ENCODE measurements around the gene CLDN15.
"Not testable (repeated sequence)": the region's sequence is repeated elsewhere in the genome, so short reads cannot be mapped to it uniquely, and the experiment has no call there.

CLDN15 gene

DNA sequence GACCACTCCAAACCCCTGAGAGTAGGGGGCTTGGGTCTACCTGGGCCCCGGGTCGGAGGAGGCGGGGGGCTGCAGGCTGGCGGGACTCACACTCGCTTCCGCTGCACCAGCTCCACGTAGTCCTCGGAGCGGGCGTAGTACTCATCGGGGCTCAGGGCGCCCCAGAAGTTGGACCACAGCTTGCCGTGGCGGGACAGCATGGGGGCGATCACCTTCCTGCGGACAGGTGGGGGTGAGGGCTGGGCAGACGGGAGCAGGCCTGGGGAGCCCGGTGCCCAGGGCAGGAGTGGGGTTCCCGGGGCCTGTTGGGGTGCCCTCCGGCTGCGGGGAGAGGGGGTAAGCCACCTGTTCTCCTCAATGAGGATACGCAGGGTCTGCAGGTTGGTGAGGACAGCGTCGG, 26.1 kb downstream of the CLDN15 start:
- H3K9ac ChIP-seq (ENCODE audit: low read length) = no peak overlapping the region
- H3K9me3 ChIP-seq (ENCODE audit: control insufficient read depth, low read length) = no peaks in the 10 kb centered on the region
- no peak overlapping the region for H3K4me3 ChIP-seq (ENCODE audit: low read length)
- H3K4me1 ChIP-seq (ENCODE audit: control insufficient read depth, insufficient read depth, low read length) = peaks cover 7% of the 10 kb centered on the region
- no peaks in the 10 kb centered on the region for H3K36me3 ChIP-seq (ENCODE audit: control insufficient read depth, insufficient read depth, low read length)
- H3K27me3 ChIP-seq (ENCODE audit: control insufficient read depth, insufficient read depth, low read length) = no peaks in the 10 kb centered on the region

DNA sequence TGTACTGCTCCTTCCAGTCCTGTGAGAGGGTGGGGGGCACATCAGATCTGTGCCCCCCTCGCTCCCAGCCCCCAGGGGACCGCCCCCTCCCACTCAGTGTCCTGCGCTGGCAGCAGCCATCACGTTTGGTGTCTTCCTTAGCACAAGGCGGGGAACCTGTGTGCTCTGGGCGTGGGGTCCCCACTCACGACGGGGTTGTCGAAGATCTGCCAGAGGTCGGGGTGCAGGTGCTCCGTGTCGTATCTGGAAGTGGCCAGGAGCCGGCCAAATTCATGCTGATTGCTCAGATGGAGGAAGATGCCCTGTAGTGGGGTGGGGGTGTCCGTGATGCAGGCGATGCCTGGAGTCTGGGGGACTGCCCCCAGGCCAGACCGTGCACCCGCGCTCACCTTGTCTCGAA, 27.5 kb downstream of the CLDN15 start:
- Histone ChIP-seq H3K9me3 (ENCODE audit: control insufficient read depth, low read length) (no peaks in the 10 kb centered on the region), H3K36me3 (ENCODE audit: control insufficient read depth, insufficient read depth, low read length) (no peaks in the 10 kb centered on the region), H3K4me3 (ENCODE audit: low read length) (no peak overlapping the region), H3K4me1 (ENCODE audit: control insufficient read depth, insufficient read depth, low read length) (no peaks in the 10 kb centered on the region), H3K9ac (ENCODE audit: low read length) (no peak overlapping the region), H3K27me3 (ENCODE audit: control insufficient read depth, insufficient read depth, low read length) (no peaks in the 10 kb centered on the region)

DNA sequence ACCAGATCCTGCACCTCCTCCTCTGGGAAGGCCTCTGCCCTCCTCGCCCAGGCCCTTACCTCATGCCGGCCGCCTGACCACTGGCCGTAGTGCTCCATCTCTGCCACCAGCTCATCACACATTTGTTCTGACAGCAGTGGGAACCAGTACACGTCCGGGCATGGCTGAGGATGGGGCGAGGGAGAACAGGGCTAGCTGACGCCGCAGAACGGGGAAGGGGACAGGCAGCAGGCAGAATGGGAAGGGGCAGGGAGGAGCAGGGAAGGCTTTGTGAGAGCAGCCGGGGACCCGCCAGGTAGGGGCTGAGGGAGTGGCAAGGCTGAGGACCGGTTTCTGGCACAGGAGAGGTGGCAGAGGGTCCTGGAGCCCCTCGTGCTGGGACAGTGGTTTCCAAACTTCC, 28.8 kb downstream of the CLDN15 start:
- Histone ChIP-seq H3K4me1 (ENCODE audit: control insufficient read depth, insufficient read depth, low read length) (no peaks in the 10 kb centered on the region), H3K9ac (ENCODE audit: low read length) (no peak overlapping the region), H3K36me3 (ENCODE audit: control insufficient read depth, insufficient read depth, low read length) (no peaks in the 10 kb centered on the region), H3K27me3 (ENCODE audit: control insufficient read depth, insufficient read depth, low read length) (no peaks in the 10 kb centered on the region), H3K4me3 (ENCODE audit: low read length) (no peak overlapping the region), H3K9me3 (ENCODE audit: control insufficient read depth, low read length) (no peaks in the 10 kb centered on the region)

DNA sequence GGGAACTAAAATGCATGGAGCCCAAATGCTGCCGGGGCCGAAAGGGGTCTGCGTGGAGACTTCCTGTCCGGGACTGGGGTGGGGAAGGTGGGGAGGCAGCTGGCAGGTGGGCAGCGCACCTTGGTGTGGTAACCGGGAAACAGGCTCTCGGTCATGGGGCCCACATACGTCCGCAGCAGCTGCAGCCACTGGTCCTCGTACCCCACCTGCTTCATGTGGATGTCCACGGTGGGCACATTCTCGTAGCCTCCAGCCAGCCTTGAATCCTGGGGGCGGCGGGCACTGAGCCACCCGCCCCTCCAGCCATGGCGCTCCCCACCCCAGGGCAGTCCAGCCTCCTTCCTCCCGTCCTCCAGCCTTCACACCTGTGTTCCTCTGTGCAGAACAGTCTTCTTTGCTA, 30.1 kb downstream of the CLDN15 start:
- H3K4me3 ChIP-seq (ENCODE audit: low read length) = no peak overlapping the region
- no peaks in the 10 kb centered on the region for H3K9me3 ChIP-seq (ENCODE audit: control insufficient read depth, low read length)
- no peaks in the 10 kb centered on the region for H3K4me1 ChIP-seq (ENCODE audit: control insufficient read depth, insufficient read depth, low read length)
- peaks cover 6% of the 10 kb centered on the region for H3K27me3 ChIP-seq (ENCODE audit: control insufficient read depth, insufficient read depth, low read length)
- H3K36me3 ChIP-seq (ENCODE audit: control insufficient read depth, insufficient read depth, low read length) = no peaks in the 10 kb centered on the region
- H3K9ac ChIP-seq (ENCODE audit: low read length) = no peak overlapping the region

DNA sequence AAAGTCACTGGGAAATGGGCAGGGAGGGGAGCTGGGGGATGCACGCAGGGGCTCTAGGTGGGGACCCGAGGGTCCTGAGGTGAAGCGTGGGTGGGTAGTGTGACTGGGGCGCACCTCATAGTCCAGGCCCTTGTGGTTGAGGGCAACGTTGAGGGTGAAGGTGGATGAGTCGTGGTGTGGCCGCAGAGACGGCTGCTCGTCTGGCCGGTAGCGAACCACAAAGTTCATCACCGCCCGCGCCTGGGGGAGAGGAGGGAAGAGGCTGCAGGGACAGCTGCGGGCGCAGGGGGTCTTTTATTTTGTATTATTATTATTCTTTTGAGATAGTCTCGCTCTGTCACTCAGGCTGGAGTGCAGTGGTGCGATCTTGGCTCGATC, 30.9 kb downstream of the CLDN15 start:
- peaks cover 4% of the 10 kb centered on the region for H3K4me1 ChIP-seq (ENCODE audit: control insufficient read depth, insufficient read depth, low read length)
- H3K27me3 ChIP-seq (ENCODE audit: control insufficient read depth, insufficient read depth, low read length) = peaks cover 14% of the 10 kb centered on the region
- H3K4me3 ChIP-seq (ENCODE audit: low read length) = no peak overlapping the region
- no peak overlapping the region for H3K9ac ChIP-seq (ENCODE audit: low read length)
- no peaks in the 10 kb centered on the region for H3K9me3 ChIP-seq (ENCODE audit: control insufficient read depth, low read length)
- no peaks in the 10 kb centered on the region for H3K36me3 ChIP-seq (ENCODE audit: control insufficient read depth, insufficient read depth, low read length)

DNA sequence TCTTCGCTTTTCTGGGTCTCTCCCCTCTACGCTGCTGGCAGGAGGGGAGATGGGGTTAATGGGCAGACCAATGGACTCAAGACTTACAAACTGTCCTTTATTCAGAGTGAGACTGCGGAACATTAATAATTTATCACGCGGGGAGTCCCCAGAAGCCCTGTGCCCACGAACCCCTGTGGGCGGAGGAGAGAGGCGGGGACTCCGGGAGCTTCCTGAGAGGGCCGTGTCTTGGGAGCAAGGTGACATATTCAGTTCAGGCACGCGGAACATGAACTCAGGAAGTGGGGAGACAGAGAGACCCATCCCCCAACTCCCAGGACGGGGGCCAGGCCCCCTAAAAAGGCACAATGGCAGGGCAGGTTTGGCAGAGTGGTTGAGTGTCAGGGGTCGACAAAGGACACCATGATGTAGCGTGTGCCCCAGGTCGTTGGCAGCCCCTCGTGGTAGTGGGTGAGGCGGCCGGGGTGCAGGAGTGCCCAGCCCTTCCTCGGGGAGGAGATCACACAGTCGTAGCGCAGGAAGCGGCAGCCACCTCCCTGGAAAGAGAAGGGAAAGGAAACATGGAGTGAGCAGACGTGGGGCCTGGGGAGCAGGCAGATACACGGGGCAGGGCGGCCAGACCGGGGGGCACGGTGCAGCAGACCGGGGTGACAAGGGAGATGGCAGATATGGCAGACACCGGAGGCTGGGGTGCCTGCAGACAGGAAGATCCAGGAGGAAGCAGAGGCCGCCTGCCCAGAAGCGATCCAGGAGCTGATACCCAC, 31.5 kb downstream of the CLDN15 start:
- Histone ChIP-seq H3K9ac (ENCODE audit: low read length) (no peak overlapping the region), H3K36me3 (ENCODE audit: control insufficient read depth, insufficient read depth, low read length) (no peaks in the 10 kb centered on the region), H3K27me3 (ENCODE audit: control insufficient read depth, insufficient read depth, low read length) (peaks cover 16% of the 10 kb centered on the region), H3K4me1 (ENCODE audit: control insufficient read depth, insufficient read depth, low read length) (peaks cover 4% of the 10 kb centered on the region), H3K9me3 (ENCODE audit: control insufficient read depth, low read length) (no peaks in the 10 kb centered on the region), H3K4me3 (ENCODE audit: low read length) (no peak overlapping the region)

DNA sequence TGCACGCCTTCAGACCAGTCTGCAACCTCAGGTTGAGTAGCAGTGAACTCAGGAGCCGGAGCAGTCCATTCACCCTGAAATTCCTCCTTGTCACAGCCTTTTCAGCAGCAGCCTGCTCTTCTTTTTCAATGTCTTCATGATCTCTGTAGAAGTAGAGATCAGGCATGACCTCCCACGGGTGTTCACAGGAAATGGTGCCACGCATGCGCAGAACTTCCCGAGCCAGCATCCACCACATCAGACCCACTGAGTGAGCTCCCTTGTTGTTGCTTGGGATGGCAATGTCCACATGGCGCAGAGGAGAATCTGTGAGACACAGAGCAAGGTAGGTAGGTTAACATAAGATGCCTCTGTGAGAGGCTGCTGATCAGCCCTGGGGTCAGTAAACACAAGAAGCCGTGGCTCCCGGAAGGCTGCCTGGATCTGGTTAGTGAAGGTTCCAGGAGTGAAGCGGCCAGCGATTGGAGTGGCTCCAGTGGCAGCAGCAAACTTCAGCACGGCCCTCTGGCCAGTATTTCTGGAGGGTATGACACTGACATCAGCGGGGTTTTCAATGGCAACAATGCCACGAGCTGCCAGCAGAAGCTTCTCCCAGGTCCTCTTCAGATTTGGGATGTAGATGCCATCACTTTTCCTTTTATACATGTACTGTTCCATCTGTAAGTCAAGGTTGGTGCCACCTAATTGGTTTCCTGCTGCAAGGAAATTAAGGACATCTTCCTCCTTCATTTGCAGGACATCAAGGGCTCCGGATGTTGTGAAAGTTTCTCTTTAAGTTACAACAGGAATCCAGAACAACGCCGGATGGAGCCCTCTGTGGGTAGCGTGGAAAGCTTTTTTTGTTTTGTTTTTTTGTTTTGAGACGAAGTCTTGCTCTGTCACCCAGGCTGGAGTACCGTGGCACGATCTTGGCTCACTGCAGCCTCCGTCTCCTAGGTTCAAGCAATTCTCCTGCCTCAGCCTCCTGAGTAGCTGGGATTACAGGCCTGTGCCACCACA, 33.6 kb downstream of the CLDN15 start:
- H3K36me3 ChIP-seq (ENCODE audit: control insufficient read depth, insufficient read depth, low read length); H3K9ac ChIP-seq (ENCODE audit: low read length); H3K9me3 ChIP-seq (ENCODE audit: control insufficient read depth, low read length); H3K4me3 ChIP-seq (ENCODE audit: low read length): not testable (repeated sequence)
- Histone ChIP-seq H3K4me1 (ENCODE audit: control insufficient read depth, insufficient read depth, low read length) (peaks cover 10% of the 10 kb centered on the region), H3K27me3 (ENCODE audit: control insufficient read depth, insufficient read depth, low read length) (peaks cover 16% of the 10 kb centered on the region)

DNA sequence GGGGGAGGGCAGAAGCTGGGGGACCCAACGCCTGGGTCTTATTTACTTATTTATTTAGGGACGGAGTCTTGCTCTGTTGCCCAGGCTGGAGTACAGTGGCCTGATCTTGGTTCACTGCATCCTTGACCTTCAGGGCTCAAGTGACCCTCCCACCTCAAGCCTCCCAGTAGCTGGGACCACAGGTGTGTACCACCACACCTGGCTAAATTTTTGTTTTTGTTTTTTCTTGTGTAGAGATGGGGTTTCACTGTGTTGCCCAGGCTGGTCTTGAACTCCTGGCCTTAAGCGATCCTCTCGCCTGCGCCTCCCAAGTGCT, 35.0 kb downstream of the CLDN15 start:
- peaks cover 18% of the 10 kb centered on the region for H3K27me3 ChIP-seq (ENCODE audit: control insufficient read depth, insufficient read depth, low read length)

DNA sequence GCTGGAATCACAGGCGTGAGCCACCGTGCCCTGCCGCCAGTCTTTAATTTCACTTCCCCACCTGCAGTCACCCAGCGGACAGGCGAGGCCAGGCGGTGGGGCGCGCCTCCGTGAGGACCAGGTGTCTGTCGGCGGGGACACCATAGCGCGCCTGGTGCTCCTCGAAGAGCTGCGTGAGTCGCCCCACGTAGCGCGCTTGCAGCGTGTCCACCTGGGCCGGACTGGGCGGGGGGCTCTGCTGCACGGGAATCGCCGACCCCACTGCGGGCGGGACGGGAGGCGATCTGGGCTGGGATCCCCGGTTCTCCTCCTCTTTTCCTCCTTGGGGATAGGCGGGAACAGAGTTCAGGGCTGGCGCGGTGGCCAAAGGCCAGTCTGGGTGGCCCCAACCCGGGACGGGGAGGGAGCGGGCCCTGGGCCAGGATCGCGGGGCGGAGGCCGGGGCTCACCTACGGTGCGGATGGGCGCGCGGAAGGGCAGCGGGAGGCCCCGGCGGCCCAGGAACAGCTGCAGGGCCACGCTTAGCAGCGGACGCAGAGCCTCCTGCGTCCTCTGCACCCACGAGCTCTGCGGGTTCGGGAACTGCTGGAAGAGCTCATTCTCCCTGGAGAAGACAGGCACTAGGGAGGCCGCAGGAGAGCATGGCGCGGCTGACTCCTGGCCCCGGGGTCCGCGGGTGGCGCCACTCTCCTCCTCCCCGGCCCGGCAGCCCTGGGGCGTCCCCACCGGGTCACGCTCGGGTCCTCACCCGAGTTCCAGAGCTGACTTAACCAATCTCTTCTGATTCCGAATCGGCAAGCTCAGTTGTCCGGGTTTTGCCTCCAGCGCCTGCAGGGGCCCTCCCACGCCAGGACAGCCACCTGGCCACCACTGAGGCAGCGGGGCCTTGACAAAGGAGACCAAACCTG, 35.7 kb downstream of the CLDN15 start:
- H3K36me3 ChIP-seq (ENCODE audit: control insufficient read depth, insufficient read depth, low read length) = no peaks in the 10 kb centered on the region
- peaks cover 18% of the 10 kb centered on the region for H3K27me3 ChIP-seq (ENCODE audit: control insufficient read depth, insufficient read depth, low read length)
- no peak overlapping the region for H3K4me3 ChIP-seq (ENCODE audit: low read length)
- no peaks in the 10 kb centered on the region for H3K9me3 ChIP-seq (ENCODE audit: control insufficient read depth, low read length)
- no peak overlapping the region for H3K9ac ChIP-seq (ENCODE audit: low read length)
- peaks cover 10% of the 10 kb centered on the region for H3K4me1 ChIP-seq (ENCODE audit: control insufficient read depth, insufficient read depth, low read length)

More for the DNA sequence above, 35.0 kb downstream of the CLDN15 start:
- Histone ChIP-seq H3K36me3 (ENCODE audit: control insufficient read depth, insufficient read depth, low read length) (no peaks in the 10 kb centered on the region), H3K9me3 (ENCODE audit: control insufficient read depth, low read length) (no peaks in the 10 kb centered on the region), H3K9ac (ENCODE audit: low read length) (no peak overlapping the region), H3K4me1 (ENCODE audit: control insufficient read depth, insufficient read depth, low read length) (peaks cover 10% of the 10 kb centered on the region), H3K4me3 (ENCODE audit: low read length) (no peak overlapping the region)

DNA sequence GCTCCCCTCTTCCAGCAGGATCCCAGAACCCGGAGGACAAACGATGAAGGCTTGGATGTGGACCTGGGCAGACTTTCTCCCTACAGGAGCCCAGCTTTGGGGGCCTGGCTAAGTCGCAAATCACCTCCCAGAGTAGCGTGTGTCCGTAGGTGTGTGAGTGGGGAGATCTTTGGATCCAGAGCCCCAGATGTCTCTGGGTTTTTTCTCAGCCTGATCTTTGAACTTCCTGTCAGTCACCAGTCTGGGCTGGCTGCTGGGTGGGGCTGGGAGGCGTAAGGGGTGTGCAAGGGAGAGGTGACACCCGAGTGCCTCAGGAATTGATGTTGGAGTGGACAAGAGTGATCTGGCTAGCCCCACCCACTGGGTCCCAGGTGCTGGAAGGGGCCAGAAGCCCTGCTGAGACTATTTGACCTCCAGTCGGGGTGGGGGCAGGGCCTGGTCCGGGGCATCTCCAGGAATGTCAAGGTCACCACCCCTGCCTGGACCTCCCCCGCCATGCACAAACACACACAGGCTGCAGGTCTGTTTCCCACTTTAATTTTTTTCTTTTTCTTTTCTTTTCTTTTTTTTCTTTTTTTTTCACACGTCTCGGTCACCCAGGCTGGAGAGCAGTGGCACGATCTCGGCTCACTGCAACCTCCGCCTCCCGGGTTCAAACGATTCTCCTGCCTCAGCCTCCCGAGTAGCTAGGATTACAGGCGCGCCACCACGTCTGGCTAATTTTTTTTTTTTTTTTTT, 36.6 kb downstream of the CLDN15 start, which contains the start of gene MOGAT3:
MOGAT3 (minus strand) TSS at position 175 of the 738 bp plus-strand sequence. CDS start 182 bp downstream, outside the sequence.
- H3K27me3 ChIP-seq (ENCODE audit: control insufficient read depth, insufficient read depth, low read length) = peaks cover 18% of the 10 kb centered on the region
- no peak within 1 kb of the TSS for H3K9ac ChIP-seq (ENCODE audit: low read length)

DNA sequence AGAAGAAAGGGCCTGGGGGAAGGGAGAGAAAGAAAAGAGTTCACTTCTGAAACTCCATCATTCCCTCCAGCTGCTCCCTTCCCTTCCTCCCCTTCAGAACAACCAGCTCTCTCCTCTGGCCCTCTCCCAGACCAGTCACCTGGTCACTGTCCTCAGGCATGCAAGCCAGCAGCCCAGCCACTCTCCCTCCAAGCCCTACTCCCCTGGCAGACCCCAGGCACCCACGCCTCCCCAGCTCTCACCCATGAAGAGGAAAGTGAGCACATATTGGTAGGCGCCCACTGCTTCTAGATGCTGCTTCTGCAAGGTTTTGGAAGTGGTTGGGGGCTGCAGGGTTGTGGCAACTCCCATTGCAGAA, 37.1 kb downstream of the CLDN15 start:
- no peak overlapping the region for H3K4me3 ChIP-seq (ENCODE audit: low read length)
- peaks cover 10% of the 10 kb centered on the region for H3K4me1 ChIP-seq (ENCODE audit: control insufficient read depth, insufficient read depth, low read length)
- no peaks in the 10 kb centered on the region for H3K36me3 ChIP-seq (ENCODE audit: control insufficient read depth, insufficient read depth, low read length)
- H3K9ac ChIP-seq (ENCODE audit: low read length) = no peak overlapping the region
- no peaks in the 10 kb centered on the region for H3K9me3 ChIP-seq (ENCODE audit: control insufficient read depth, low read length)
- H3K27me3 ChIP-seq (ENCODE audit: control insufficient read depth, insufficient read depth, low read length) = peaks cover 18% of the 10 kb centered on the region

More for the DNA sequence above, 36.6 kb downstream of the CLDN15 start, which contains the start of gene MOGAT3:
- Histone ChIP-seq H3K4me1 (ENCODE audit: control insufficient read depth, insufficient read depth, low read length) (peaks cover 10% of the 10 kb centered on the region), H3K4me3 (ENCODE audit: low read length) (no peak within 1 kb of the TSS), H3K9me3 (ENCODE audit: control insufficient read depth, low read length) (no peaks in the 10 kb centered on the region), H3K36me3 (ENCODE audit: control insufficient read depth, insufficient read depth, low read length) (no peaks in the 10 kb centered on the region)

Measured in mucosa of stomach (tissue), 1 donor.